Measurements from ENCODE around the gene RBMS3. TPM values are rescaled to one million over a fixed set of nuclear protein-coding genes. Genes with fewer than 3 reads are reported as not detected.

RBMS3 gene
- total RNA-seq, 2 donors from 2014 or later = 31.7 to 45.1 TPM

DNA sequence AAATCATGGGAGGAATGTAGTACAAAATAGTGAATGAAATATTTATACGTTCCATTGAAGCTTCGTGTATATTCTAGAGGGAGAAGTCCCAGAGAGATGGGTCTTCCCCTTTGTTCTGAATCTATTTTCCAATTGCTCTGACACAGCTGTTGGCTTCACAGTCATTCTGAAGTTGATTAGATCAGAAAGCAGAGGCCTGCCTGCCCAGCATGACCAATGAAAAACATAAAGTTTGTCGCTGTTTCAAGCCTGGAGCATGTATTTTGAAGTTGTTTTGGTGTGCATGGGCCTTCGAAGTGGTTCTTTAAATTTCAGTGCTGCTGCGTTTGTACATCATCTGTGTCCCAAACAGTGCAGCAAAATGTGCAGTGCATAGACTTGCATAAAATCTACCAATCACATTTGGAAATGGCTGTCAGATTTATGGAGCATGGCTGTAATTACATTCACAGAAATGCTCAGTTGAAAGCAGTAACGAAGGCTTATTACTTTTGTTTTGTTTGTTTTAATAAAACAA, 31.0 kb upstream of the RBMS3 start:
- no peaks in the 10 kb centered on the region for H3K27me3 ChIP-seq (replicated peaks; ENCODE audit: insufficient read depth)
- intact Hi-C loops (cut with DNase I) = no loop called here
- H3K4me1 ChIP-seq (replicated peaks) = no peaks in the 10 kb centered on the region
- TF ChIP-seq CTCF (IDR thresholded peaks at IDR 0.05) (no peak), POLR2AphosphoS5 (IDR thresholded peaks at IDR 0.05) (no peak), POLR2A (IDR thresholded peaks at IDR 0.05) (no peak)
- no peak for DNase-seq (ENCODE audit: low spot score)
- H3K9me3 ChIP-seq = no peaks in the 10 kb centered on the region
- WGBS = 85% methylated on average over 6 of the region's 6 CpGs
- H3K36me3 ChIP-seq = no peaks in the 10 kb centered on the region
- H3K27ac ChIP-seq = no peak overlapping the region
- no peak overlapping the region for H3K4me3 ChIP-seq

DNA sequence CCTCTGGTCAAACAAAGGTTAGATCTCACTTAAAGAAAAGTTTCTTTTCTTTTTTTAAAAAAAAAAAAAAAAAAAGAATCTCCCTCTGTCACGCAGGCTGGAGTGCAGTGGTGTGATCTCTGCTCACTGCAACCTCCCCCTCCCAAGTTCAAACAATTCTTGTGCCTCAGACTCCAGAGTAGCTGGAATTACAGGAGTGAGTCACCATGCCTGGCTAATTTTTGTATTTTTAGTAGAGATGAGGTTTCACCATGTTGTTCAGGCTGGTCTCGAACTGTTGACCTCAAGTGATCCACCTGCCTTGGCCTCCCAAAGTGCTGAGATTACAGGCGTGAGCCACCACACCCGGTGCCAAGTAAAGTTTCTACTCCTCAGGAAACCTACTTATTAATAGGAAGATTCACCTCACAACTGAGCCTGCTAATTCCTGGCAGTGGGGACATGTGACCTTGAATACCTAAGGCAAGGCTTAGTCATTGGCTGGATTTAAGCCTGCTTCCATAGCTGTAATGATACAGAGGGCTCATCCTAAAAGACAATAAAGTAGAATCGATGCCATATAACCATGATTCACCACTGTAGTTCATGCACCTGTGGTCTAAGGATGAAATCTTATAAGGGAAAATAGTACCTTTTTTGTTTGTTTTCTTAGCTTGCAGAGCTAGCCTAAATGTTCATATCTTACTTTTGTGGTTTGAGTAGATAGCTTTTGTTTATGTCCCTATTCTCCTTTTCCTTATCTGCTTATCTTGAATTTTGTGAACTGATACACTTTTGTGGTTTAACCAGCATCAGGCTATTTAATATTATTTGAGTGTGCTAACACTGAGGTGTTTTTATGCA, 24.8 kb upstream of the RBMS3 start:
- WGBS = 85% methylated on average over 5 of the region's 5 CpGs
- intact Hi-C loops (cut with DNase I) = no loop called here

DNA sequence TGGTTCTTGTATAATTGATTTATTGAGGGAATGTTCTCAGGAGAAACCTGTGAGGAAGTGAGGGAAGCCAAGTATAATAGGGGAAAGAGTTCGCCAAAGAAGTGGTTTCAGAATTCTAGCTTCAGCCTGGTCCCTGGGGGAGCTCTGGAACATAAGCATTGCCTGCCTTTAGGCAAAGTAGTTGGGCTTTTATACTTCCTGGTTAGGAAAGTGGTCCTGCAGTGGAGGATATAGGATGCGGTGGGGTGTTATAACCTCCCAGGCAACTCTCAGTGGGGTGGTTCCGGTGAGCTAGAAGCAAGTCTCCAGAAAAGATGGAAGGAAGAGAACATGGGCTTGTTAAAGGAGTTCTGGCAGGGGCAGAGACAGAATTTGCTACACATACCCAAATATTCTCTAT, 22.7 kb upstream of the RBMS3 start:
- Histone ChIP-seq H3K36me3 (no peaks in the 10 kb centered on the region), H3K27ac (no peak overlapping the region), H3K4me3 (no peak overlapping the region), H3K9me3 (no peaks in the 10 kb centered on the region), H3K27me3 (replicated peaks; ENCODE audit: insufficient read depth) (no peaks in the 10 kb centered on the region), H3K4me1 (replicated peaks) (no peaks in the 10 kb centered on the region)
- DNase-seq (ENCODE audit: low spot score) = no peak
- TF ChIP-seq CTCF (IDR thresholded peaks at IDR 0.05) = no peak
- no peak for TF ChIP-seq POLR2A (IDR thresholded peaks at IDR 0.05)
- no peak for TF ChIP-seq POLR2AphosphoS5 (IDR thresholded peaks at IDR 0.05)
- intact Hi-C loops (cut with DNase I) = no loop called here
- WGBS = 100% methylated on average over 3 of the region's 3 CpGs

More for the DNA sequence above, 24.8 kb upstream of the RBMS3 start:
- H3K36me3 ChIP-seq = no peaks in the 10 kb centered on the region
- DNase-seq (ENCODE audit: low spot score) = no peak
- no peaks in the 10 kb centered on the region for H3K9me3 ChIP-seq
- H3K4me3 ChIP-seq = no peak overlapping the region
- H3K27me3 ChIP-seq (replicated peaks; ENCODE audit: insufficient read depth) = no peaks in the 10 kb centered on the region
- no peaks in the 10 kb centered on the region for H3K4me1 ChIP-seq (replicated peaks)
- no peak overlapping the region for H3K27ac ChIP-seq
- TF ChIP-seq CTCF (IDR thresholded peaks at IDR 0.05) (no peak), POLR2AphosphoS5 (IDR thresholded peaks at IDR 0.05) (no peak), POLR2A (IDR thresholded peaks at IDR 0.05) (no peak)

DNA sequence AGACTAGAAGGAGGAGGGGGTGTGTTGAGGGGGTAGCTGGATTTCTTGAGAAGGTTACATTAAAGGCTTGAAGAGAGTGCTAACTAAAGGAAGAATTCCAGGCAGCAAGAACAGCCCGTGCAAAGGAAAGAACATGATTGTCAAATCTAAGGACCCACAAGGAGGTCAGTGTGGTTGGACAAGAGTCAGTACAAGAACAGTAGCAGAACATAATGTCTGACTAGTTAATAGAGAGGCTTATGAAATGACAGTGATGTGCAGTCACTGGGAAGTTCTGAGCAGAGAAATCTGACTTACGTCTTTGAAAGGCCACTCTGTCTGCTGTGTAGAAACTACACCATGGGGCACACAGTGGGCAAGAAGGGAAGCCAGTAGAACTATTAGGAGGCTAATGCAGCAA, 19.8 kb upstream of the RBMS3 start:
- Histone ChIP-seq H3K27me3 (replicated peaks; ENCODE audit: insufficient read depth) (no peaks in the 10 kb centered on the region), H3K9me3 (no peaks in the 10 kb centered on the region), H3K27ac (no peak overlapping the region), H3K4me1 (replicated peaks) (no peaks in the 10 kb centered on the region), H3K36me3 (no peaks in the 10 kb centered on the region), H3K4me3 (no peak overlapping the region)
- TF ChIP-seq POLR2A (IDR thresholded peaks at IDR 0.05) = no peak
- no peak for TF ChIP-seq POLR2AphosphoS5 (IDR thresholded peaks at IDR 0.05)
- TF ChIP-seq CTCF (IDR thresholded peaks at IDR 0.05) = no peak
- WGBS = 77% methylated on average over 2 of the region's 2 CpGs
- DNase-seq (ENCODE audit: low spot score) = no peak
- intact Hi-C loops (cut with DNase I) = no loop called here

GRCh38 chr3:29263476-29263875, 17.4 kb upstream of the RBMS3 start:
- Histone ChIP-seq H3K4me1 (replicated peaks) (no peaks in the 10 kb centered on the region), H3K27ac (no peak overlapping the region), H3K27me3 (replicated peaks; ENCODE audit: insufficient read depth) (no peaks in the 10 kb centered on the region), H3K9me3 (no peaks in the 10 kb centered on the region), H3K4me3 (no peak overlapping the region), H3K36me3 (no peaks in the 10 kb centered on the region)
- no peak for TF ChIP-seq CTCF (IDR thresholded peaks at IDR 0.05)
- no peak for TF ChIP-seq POLR2A (IDR thresholded peaks at IDR 0.05)
- TF ChIP-seq POLR2AphosphoS5 (IDR thresholded peaks at IDR 0.05) = no peak
- intact Hi-C loops (cut with DNase I) = no loop called here
- 91% methylated on average over 4 of the region's 4 CpGs for WGBS
- DNase-seq (ENCODE audit: low spot score) = no peak
